ENCODE results near the gene NEDD8. TPM values are rescaled to one million over a fixed set of nuclear protein-coding genes. Genes with fewer than 3 reads are reported as not detected.

The NEDD8 gene
- total RNA-seq, 1 donor from 2014 or later = 132 TPM

- no peaks in the 10 kb centered on the region for H3K4me1 ChIP-seq
- H3K4me3 ChIP-seq = no peak overlapping the region
- H3K27ac ChIP-seq = no peak overlapping the region
- peaks cover 93% of the 10 kb centered on the region for H3K36me3 ChIP-seq
- intact Hi-C loops (cut with DNase I) = no loop called here
- no peaks in the 10 kb centered on the region for H3K9me3 ChIP-seq
- no peak for DNase-seq
- no peaks in the 10 kb centered on the region for H3K27me3 ChIP-seq (ENCODE audit: low read depth)
- TF ChIP-seq, protein P1, sequence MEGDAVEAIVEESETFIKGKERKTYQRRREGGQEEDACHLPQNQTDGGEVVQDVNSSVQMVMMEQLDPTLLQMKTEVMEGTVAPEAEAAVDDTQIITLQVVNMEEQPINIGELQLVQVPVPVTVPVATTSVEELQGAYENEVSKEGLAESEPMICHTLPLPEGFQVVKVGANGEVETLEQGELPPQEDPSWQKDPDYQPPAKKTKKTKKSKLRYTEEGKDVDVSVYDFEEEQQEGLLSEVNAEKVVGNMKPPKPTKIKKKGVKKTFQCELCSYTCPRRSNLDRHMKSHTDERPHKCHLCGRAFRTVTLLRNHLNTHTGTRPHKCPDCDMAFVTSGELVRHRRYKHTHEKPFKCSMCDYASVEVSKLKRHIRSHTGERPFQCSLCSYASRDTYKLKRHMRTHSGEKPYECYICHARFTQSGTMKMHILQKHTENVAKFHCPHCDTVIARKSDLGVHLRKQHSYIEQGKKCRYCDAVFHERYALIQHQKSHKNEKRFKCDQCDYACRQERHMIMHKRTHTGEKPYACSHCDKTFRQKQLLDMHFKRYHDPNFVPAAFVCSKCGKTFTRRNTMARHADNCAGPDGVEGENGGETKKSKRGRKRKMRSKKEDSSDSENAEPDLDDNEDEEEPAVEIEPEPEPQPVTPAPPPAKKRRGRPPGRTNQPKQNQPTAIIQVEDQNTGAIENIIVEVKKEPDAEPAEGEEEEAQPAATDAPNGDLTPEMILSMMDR (IDR thresholded peaks at IDR 0.05) = no peak
- ATAC-seq = no peak
These were observed 53.6 kb downstream of the NEDD8 start for GRCh38 chr14:24178399-24179178.

GRCh38 chr14:24177891-24178290, 54.3 kb downstream of the NEDD8 start:
- peaks cover 92% of the 10 kb centered on the region for H3K36me3 ChIP-seq
- ATAC-seq = no peak
- TF ChIP-seq, protein P1 (IDR thresholded peaks at IDR 0.05) = no peak
- H3K9me3 ChIP-seq = no peaks in the 10 kb centered on the region
- H3K4me1 ChIP-seq = no peaks in the 10 kb centered on the region
- H3K27ac ChIP-seq = no peak overlapping the region
- DNase-seq = no peak
- intact Hi-C loops (cut with DNase I) = no loop called here
- no peaks in the 10 kb centered on the region for H3K27me3 ChIP-seq (ENCODE audit: low read depth)
- H3K4me3 ChIP-seq = no peak overlapping the region

DNA sequence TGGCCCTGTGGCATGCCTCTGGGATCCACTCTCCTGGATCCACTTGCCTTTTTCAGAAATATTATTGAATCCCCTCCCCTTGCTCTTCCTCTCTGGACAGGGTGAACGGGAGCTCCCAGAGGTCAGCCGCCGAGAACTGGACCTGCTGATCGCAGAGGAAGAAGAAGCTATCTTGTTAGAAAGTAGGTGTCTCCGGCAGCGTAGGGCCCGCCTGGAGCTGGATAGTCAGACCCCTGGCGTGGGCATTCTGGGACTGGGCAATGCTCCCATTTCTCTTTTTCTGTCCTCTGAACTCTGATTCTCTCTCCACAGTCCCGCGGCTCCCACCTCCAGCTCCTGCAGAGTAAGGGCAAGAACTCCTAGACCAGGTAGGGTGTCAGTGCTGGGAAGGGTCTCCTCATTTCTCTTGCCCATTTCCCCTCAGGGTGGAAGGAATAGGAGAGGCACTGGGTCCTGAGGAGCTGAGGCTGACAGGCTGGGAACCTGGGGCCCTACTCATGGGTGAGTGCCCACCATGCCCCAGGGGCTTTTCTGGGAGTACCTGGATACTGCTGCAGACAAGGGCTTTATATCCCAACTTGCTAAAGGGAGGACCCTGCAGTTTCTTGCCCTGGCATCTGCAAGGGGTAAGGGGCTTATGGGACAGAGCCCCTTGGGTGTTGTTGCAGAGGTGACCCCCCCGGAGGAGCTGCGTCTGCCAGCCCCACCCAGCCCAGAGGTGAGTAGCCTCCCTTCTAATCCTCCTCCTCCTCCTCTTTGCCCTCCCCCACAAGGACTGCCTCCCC, 54.9 kb downstream of the NEDD8 start:
- H3K4me1 ChIP-seq = peaks cover 2% of the 10 kb centered on the region
- H3K27me3 ChIP-seq (ENCODE audit: low read depth) = no peaks in the 10 kb centered on the region
- DNase-seq (no peak), ATAC-seq (no peak)
- TF ChIP-seq, protein P1 (IDR thresholded peaks at IDR 0.05) = no peak
- no peak overlapping the region for H3K4me3 ChIP-seq
- H3K9me3 ChIP-seq = no peaks in the 10 kb centered on the region
- H3K27ac ChIP-seq = no peak overlapping the region
- H3K36me3 ChIP-seq = peaks cover 92% of the 10 kb centered on the region
- intact Hi-C loops (cut with DNase I) = no loop called here

- Histone ChIP-seq H3K9me3 (no peaks in the 10 kb centered on the region), H3K27ac (no peak overlapping the region), H3K4me1 (peaks cover 8% of the 10 kb centered on the region), H3K36me3 (peaks cover 88% of the 10 kb centered on the region), H3K27me3 (ENCODE audit: low read depth) (no peaks in the 10 kb centered on the region), H3K4me3 (no peak overlapping the region)
- ATAC-seq (no peak), DNase-seq (no peak)
- intact Hi-C loops (cut with DNase I) = no loop called here
- TF ChIP-seq, protein P1 (IDR thresholded peaks at IDR 0.05) = no peak
These were observed 55.6 kb downstream of the NEDD8 start for GRCh38 chr14:24176599-24176998.

DNA sequence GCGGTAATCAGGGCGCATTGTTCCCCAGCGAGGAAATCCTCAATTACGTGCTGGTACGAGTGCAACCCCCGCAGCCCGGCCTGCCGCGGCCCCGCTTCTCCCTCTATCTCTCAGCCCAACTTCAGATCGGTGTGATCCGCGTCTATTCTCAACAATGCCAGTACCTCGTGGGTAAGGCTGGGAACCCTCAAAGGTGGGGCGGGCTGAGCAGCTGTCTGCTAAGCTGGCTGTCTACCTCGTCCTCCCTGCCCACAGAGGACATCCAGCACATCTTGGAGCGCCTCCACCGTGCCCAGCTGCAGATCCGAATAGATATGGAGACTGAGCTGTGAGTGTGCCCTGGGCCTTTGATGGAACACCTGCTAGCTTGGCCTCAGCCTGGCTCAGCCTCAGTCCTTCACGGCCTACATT, 59.3 kb downstream of the NEDD8 start:
- TF ChIP-seq, protein P1 (IDR thresholded peaks at IDR 0.05) = no peak
- Histone ChIP-seq H3K36me3 (peaks cover 76% of the 10 kb centered on the region), H3K9me3 (no peaks in the 10 kb centered on the region), H3K4me3 (peak overlapping the region; percentile 44), H3K4me1 (peaks cover 13% of the 10 kb centered on the region), H3K27me3 (ENCODE audit: low read depth) (no peaks in the 10 kb centered on the region), H3K27ac (no peak overlapping the region)
- no peak for DNase-seq
- intact Hi-C loops (cut with DNase I) = no loop called here
- no peak for ATAC-seq
